GM12878 (cell line): Measurements from ENCODE around the gene SYT14. TPM values are rescaled to one million over a fixed set of nuclear protein-coding genes. Genes with fewer than 3 reads are reported as not detected.

ENCODE experiments used
- ATAC-seq: fragments of 200-7000 bp; cut with Tn5 transposase; 3 replicates; pipeline ENCODE4 v1.9.1; 2020; ENCODE audit warnings: mild to moderate bottlenecking, moderate library complexity
- BruUV-seq: library from RNA; stranded (reverse); fragments of 400-500 nt; replicated peaks from 2 replicates; lab custom pipeline; 2021; lab: Mats Ljungman, UMichigan
- CTCF ChIA-PET: fragments of 300-600 bp; sonication (Branson Sonifier 250); formaldehyde crosslinking; extraction: SDS; loops from one replicate; lab custom pipeline; 2021; ENCODE audit warnings: inconsistent platforms; lab: Yijun Ruan, JAX
- POLR2A ChIA-PET: fragments of 350-600 bp; formaldehyde crosslinking; extraction: SDS; loops from one replicate; lab custom pipeline; 2021; ENCODE audit warnings: inconsistent platforms; lab: Charles Lee
- RAD21 ChIA-PET: fragments of 300-600 bp; sonication (Branson Sonifier 250); formaldehyde crosslinking; loops from one replicate; lab custom pipeline; 2023; ENCODE audit warnings: antibody characterized with exemption; ENCODE audit not compliant: unreplicated experiment; lab: Charles Lee
- SMC1A ChIA-PET: fragments of 300-600 bp; sonication (Branson Sonifier 250); formaldehyde crosslinking; loops from one replicate; lab custom pipeline; 2023; ENCODE audit not compliant: unreplicated experiment, uncharacterized antibody; lab: Charles Lee
- DNase-seq: peaks from one replicate; pipeline ENCODE4 v3.0.0-alpha.2; 2011; ENCODE audit warnings: low read depth, low spot score
- FAIRE-seq: peaks from 3 replicates; lab custom pipeline; 2011; peaks lifted over from hg19 to GRCh38; lab: Jason Lieb, UNC
- H2AFZ ChIP-seq: 2 replicates; pipeline ENCODE4 v1.6.0; 2011; ENCODE audit warnings: low read depth, low read length, control low read depth; ENCODE audit not compliant: control insufficient read depth
- H3K27ac ChIP-seq: 2 replicates; pipeline ENCODE4 v1.5.1; 2011; ENCODE audit warnings: control low read depth; ENCODE audit not compliant: control insufficient read depth, insufficient read depth
- H3K27me3 ChIP-seq, 2 experiments: replicated peaks in 1 of 2; 2 replicates each; pipeline versions ENCODE4 v1.6.0 to v1.6.1; 2011; ENCODE audit warnings: low read length in 1 of 2; ENCODE audit not compliant: control insufficient read depth in 2 of 2, insufficient read depth in 2 of 2
- H3K36me3 ChIP-seq, 2 experiments: 2 replicates each; pipeline ENCODE4 v1.5.1; 2011; ENCODE audit warnings: low read length in 1 of 2; ENCODE audit not compliant: control insufficient read depth in 2 of 2, insufficient read depth in 2 of 2
- H3K4me1 ChIP-seq: 2 replicates; pipeline ENCODE4 v1.6.1; 2011; ENCODE audit warnings: mild to moderate bottlenecking, low read length, moderate library complexity, mixed read lengths; ENCODE audit not compliant: control insufficient read depth, insufficient read depth
- H3K4me2 ChIP-seq: 2 replicates; pipeline ENCODE4 v1.6.0; 2011; ENCODE audit warnings: control low read depth; ENCODE audit not compliant: control insufficient read depth, insufficient read depth
- H3K4me3 ChIP-seq: fragments of 200-600 bp; sonication (generic); 2 replicates; pipeline ENCODE4 v1.5.1; 2016
- H3K79me2 ChIP-seq: 2 replicates; pipeline ENCODE4 v1.6.0; 2011; ENCODE audit warnings: low read length; ENCODE audit not compliant: control insufficient read depth, insufficient read depth
- H3K9ac ChIP-seq: 2 replicates; pipeline ENCODE4 v1.8.0; 2011; ENCODE audit warnings: low read length, control low read depth, mixed read lengths; ENCODE audit not compliant: control insufficient read depth, insufficient read depth
- H3K9me3 ChIP-seq: replicated peaks from 3 replicates; pipeline ENCODE4 v1.5.1; 2011; ENCODE audit warnings: mild to moderate bottlenecking, low read length; ENCODE audit not compliant: control insufficient read depth, insufficient read depth
- H4K20me1 ChIP-seq: 2 replicates; pipeline ENCODE4 v1.6.0; 2011; ENCODE audit not compliant: control insufficient read depth, insufficient read depth
- MTA2 ChIP-seq: fragments of 450-650 bp; IDR thresholded peaks from 2 replicates; pipeline ENCODE4 v1.6.1; 2016; ENCODE audit warnings: low read depth, mild to moderate bottlenecking, moderate library complexity
- NR2C2 ChIP-seq: IDR thresholded peaks from 2 replicates; pipeline ENCODE4 v1.6.1; 2011; ENCODE audit warnings: borderline replicate concordance, low read depth; ENCODE audit not compliant: control insufficient read depth, insufficient read length
- TCF12 ChIP-seq: IDR thresholded peaks from 2 replicates; pipeline ENCODE4 v1.6.1; 2011; ENCODE audit warnings: low read depth, mild to moderate bottlenecking, low read length
- in situ Hi-C: fragments of 300-500 bp; cut with MboI; formaldehyde crosslinking; loops from 9 replicates; pipeline ENCODE4 v1.14.3; 2018; ENCODE audit warnings: mixed read lengths
- intact Hi-C: fragments of 100-400 bp; cut with micrococcal nuclease; formaldehyde crosslinking; loops from one replicate; pipeline ENCODE4 v1.14.2; 2022; ENCODE audit not compliant: unreplicated experiment
- polyA plus RNA-seq, 11 experiments: library from polyadenylated mRNA; depleted of rRNA in 4 of 11; unstranded in 6 of 11; stranded (reverse) in 5 of 11; fragments of >200 nt; fragmentation: Nextera tagmentation in 4 of 11; fragmentation: Illumina TruSeq in 1 of 11; extraction: Ambion mirVana in 4 of 11; extraction: Trizol in 1 of 11; gene quantifications; 1 replicate in 1 of 11; 2 replicates in 10 of 11; pipeline versions ENCODE4 v1.2.1 to v1.2.3, GENCODE V29; 2011 to 2016; ENCODE audit warnings: inconsistent platforms in 2 of 11, missing spikeins in 2 of 11, low read depth in 1 of 11
- total RNA-seq, 4 experiments: library from RNA; depleted of rRNA in 3 of 4; stranded (reverse); fragments of >200 nt in 3 of 4; fragmentation: Illumina TruSeq in 1 of 4; extraction: Trizol in 1 of 4; gene quantifications; 2 replicates each; pipeline versions ENCODE4 v1.2.1 to v1.2.3, GENCODE V29; 2013 to 2021
- TF ChIP-seq, protein P1 (sequence below): IDR thresholded peaks from 2 replicates; pipeline ENCODE4 v1.6.1; 2011; ENCODE audit warnings: low read depth, low read length, improper control_type of control experiment, borderline replicate concordance
- TF ChIP-seq, protein P2 (sequence below): IDR thresholded peaks from 2 replicates; pipeline ENCODE4 v1.6.1; 2012; ENCODE audit warnings: improper control_type of control experiment, low read depth, low read length; ENCODE audit not compliant: insufficient replicate concordance
- TF ChIP-seq, protein P3 (sequence below): fragments of 450-650 bp; IDR thresholded peaks from 2 replicates; pipeline ENCODE4 v1.6.1; 2017; ENCODE audit warnings: mild to moderate bottlenecking, moderate library complexity
- TF ChIP-seq, protein P4 (sequence below): fragments of 450-650 bp; IDR thresholded peaks from 2 replicates; pipeline ENCODE4 v1.6.1; 2016; ENCODE audit warnings: mild to moderate bottlenecking

The SYT14 gene
- total and polyA plus RNA-seq, 10 of the 15 experiments (the other 5 are each of a cell fraction or from before 2014, with no cell fraction given): under 0.01 TPM; not detected in 9

DNA sequence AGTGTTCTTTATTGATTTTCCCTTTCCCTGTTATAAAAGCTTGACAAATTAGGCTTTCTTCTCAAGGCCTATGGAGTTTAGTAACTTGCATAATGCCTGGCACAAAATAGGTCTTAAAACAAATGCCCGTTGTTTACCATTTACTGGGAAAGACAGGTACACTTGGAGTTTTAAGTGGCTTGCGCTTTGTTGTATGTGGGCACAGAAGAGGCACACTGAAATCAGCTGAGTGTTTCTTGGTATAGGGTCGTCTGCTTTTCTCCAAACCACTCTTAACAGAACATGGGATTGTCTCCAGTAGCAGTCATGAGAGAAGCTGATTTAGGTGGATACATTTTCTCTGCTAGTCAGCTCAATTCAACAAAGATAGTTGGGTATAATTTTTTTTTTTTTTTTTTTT is 132.5 kb downstream of the SYT14 start (continued):
- TF ChIP-seq, protein P1, sequence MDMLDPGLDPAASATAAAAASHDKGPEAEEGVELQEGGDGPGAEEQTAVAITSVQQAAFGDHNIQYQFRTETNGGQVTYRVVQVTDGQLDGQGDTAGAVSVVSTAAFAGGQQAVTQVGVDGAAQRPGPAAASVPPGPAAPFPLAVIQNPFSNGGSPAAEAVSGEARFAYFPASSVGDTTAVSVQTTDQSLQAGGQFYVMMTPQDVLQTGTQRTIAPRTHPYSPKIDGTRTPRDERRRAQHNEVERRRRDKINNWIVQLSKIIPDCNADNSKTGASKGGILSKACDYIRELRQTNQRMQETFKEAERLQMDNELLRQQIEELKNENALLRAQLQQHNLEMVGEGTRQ: no peak
- no peak for TF ChIP-seq TCF12

DNA sequence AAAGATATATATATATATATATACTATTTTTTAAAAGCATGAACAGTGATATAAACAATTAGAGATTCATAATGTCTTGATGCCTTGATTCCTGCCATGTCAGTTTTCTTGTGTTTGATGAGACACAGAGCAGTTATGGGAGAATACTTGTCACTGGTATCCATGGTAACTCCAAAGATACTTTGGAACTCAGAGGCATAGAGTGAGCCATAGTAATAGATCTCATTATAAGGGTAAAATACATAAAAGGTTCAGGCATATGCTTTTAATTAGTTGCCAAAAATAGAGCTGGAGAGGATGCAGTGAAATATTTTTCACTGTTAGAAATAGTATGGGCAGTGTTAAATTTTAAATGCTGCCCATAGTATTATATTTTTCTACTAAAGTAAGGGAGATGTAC is 134.1 kb downstream of the SYT14 start:
- H4K20me1 ChIP-seq: no peaks in the 10 kb centered on the region
- no peak for DNase-seq
- no peak overlapping the region for H3K27ac ChIP-seq
- no peak overlapping the region for H2AFZ ChIP-seq
- no peaks in the 10 kb centered on the region for H3K4me1 ChIP-seq
- H3K79me2 ChIP-seq: no peaks in the 10 kb centered on the region
- H3K4me3 ChIP-seq: no peak overlapping the region
- TF ChIP-seq, protein P2, sequence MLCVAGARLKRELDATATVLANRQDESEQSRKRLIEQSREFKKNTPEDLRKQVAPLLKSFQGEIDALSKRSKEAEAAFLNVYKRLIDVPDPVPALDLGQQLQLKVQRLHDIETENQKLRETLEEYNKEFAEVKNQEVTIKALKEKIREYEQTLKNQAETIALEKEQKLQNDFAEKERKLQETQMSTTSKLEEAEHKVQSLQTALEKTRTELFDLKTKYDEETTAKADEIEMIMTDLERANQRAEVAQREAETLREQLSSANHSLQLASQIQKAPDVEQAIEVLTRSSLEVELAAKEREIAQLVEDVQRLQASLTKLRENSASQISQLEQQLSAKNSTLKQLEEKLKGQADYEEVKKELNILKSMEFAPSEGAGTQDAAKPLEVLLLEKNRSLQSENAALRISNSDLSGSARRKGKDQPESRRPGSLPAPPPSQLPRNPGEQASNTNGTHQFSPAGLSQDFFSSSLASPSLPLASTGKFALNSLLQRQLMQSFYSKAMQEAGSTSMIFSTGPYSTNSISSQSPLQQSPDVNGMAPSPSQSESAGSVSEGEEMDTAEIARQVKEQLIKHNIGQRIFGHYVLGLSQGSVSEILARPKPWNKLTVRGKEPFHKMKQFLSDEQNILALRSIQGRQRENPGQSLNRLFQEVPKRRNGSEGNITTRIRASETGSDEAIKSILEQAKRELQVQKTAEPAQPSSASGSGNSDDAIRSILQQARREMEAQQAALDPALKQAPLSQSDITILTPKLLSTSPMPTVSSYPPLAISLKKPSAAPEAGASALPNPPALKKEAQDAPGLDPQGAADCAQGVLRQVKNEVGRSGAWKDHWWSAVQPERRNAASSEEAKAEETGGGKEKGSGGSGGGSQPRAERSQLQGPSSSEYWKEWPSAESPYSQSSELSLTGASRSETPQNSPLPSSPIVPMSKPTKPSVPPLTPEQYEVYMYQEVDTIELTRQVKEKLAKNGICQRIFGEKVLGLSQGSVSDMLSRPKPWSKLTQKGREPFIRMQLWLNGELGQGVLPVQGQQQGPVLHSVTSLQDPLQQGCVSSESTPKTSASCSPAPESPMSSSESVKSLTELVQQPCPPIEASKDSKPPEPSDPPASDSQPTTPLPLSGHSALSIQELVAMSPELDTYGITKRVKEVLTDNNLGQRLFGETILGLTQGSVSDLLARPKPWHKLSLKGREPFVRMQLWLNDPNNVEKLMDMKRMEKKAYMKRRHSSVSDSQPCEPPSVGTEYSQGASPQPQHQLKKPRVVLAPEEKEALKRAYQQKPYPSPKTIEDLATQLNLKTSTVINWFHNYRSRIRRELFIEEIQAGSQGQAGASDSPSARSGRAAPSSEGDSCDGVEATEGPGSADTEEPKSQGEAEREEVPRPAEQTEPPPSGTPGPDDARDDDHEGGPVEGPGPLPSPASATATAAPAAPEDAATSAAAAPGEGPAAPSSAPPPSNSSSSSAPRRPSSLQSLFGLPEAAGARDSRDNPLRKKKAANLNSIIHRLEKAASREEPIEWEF: no peak
- TF ChIP-seq, protein P3, sequence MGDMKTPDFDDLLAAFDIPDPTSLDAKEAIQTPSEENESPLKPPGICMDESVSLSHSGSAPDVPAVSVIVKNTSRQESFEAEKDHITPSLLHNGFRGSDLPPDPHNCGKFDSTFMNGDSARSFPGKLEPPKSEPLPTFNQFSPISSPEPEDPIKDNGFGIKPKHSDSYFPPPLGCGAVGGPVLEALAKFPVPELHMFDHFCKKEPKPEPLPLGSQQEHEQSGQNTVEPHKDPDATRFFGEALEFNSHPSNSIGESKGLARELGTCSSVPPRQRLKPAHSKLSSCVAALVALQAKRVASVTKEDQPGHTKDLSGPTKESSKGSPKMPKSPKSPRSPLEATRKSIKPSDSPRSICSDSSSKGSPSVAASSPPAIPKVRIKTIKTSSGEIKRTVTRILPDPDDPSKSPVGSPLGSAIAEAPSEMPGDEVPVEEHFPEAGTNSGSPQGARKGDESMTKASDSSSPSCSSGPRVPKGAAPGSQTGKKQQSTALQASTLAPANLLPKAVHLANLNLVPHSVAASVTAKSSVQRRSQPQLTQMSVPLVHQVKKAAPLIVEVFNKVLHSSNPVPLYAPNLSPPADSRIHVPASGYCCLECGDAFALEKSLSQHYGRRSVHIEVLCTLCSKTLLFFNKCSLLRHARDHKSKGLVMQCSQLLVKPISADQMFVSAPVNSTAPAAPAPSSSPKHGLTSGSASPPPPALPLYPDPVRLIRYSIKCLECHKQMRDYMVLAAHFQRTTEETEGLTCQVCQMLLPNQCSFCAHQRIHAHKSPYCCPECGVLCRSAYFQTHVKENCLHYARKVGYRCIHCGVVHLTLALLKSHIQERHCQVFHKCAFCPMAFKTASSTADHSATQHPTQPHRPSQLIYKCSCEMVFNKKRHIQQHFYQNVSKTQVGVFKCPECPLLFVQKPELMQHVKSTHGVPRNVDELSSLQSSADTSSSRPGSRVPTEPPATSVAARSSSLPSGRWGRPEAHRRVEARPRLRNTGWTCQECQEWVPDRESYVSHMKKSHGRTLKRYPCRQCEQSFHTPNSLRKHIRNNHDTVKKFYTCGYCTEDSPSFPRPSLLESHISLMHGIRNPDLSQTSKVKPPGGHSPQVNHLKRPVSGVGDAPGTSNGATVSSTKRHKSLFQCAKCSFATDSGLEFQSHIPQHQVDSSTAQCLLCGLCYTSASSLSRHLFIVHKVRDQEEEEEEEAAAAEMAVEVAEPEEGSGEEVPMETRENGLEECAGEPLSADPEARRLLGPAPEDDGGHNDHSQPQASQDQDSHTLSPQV: no peak
- TF ChIP-seq, protein P4, sequence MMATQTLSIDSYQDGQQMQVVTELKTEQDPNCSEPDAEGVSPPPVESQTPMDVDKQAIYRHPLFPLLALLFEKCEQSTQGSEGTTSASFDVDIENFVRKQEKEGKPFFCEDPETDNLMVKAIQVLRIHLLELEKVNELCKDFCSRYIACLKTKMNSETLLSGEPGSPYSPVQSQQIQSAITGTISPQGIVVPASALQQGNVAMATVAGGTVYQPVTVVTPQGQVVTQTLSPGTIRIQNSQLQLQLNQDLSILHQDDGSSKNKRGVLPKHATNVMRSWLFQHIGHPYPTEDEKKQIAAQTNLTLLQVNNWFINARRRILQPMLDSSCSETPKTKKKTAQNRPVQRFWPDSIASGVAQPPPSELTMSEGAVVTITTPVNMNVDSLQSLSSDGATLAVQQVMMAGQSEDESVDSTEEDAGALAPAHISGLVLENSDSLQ: no peak
- no peak for TF ChIP-seq MTA2
- TF ChIP-seq NR2C2: no peak
- ATAC-seq: no peak
- no peaks in the 10 kb centered on the region for H3K27me3 ChIP-seq
- CTCF ChIA-PET: no interaction called here
- in situ Hi-C loops (no loop called here), intact Hi-C loops (no loop called here)
- H3K4me2 ChIP-seq: no peak overlapping the region
- no TSS peak for BruUV-seq
- no peak overlapping the region for H3K9ac ChIP-seq
- no peak for FAIRE-seq
- H3K9me3 ChIP-seq: no peaks in the 10 kb centered on the region
- SMC1A ChIA-PET: no interaction called here
- RAD21 ChIA-PET: no interaction called here
- POLR2A ChIA-PET: no interaction called here
- H3K36me3 ChIP-seq: no peaks in the 10 kb centered on the region
